ENCODE results near the gene MRPS18B. TPM values are rescaled to one million over a fixed set of nuclear protein-coding genes. Genes with fewer than 3 reads are reported as not detected.
A peak's percentile ranks its signal among the peaks of the same experiment; 100 is the strongest.
"Not testable (repeated sequence)": the region's sequence is repeated elsewhere in the genome, so short reads cannot be mapped to it uniquely, and the experiment has no call there.

MRPS18B gene
- polyA plus RNA-seq, 3 donors: 18.8 to 52.4 (median 45.2) TPM

GRCh38 chr6:30597315-30598144 lies 20.1 kb upstream of the MRPS18B start:
- H3K79me2 ChIP-seq (ENCODE audit: insufficient read depth, low read length); H3K4me2 ChIP-seq (replicated peaks; ENCODE audit: extremely low read depth, low read length, poor library complexity, severe bottlenecking); H3K27me3 Mint-ChIP-seq (ENCODE audit: low read depth in 3 of 3); H3K4me1 ChIP-seq (ENCODE audit: control insufficient read depth in 1 of 2, insufficient read depth in 2 of 2, low read length in 2 of 2); H3K9ac ChIP-seq (ENCODE audit: insufficient read depth, low read length, poor library complexity, severe bottlenecking); H3K4me1 Mint-ChIP-seq; H3K4me3 Mint-ChIP-seq; H3K4me3 ChIP-seq (replicated peaks in 1 of 3; ENCODE audit: low read depth in 2 of 3, low read length in 3 of 3); H3K27me3 ChIP-seq (ENCODE audit: control insufficient read depth in 2 of 2, insufficient read depth in 2 of 2, low read length in 2 of 2); H3K9me3 Mint-ChIP-seq; H2AFZ ChIP-seq (ENCODE audit: insufficient read depth, low read depth, low read length, poor library complexity, severe bottlenecking); H3K27ac ChIP-seq (ENCODE audit: low read depth in 1 of 2, low read length in 2 of 2); H3K9me3 ChIP-seq (replicated peaks in 1 of 2; ENCODE audit: control insufficient read depth in 1 of 2, insufficient read depth in 1 of 2, low read length in 2 of 2): not testable (repeated sequence)
- Mint-ChIP-seq H3K36me3 (peaks cover 31 to 52% of the 10 kb centered on the region in 2 donors), H3K27ac (peak overlapping the region in 1 of 7 donors; percentile 2)
- Histone ChIP-seq H3K36me3 (replicated peaks in 1 of 2; ENCODE audit: control insufficient read depth in 1 of 2, insufficient read depth in 2 of 2, low read length in 2 of 2) (peaks cover 33 to 51% of the 10 kb centered on the region in 2 donors), H4K20me1 (ENCODE audit: insufficient read depth, low read length) (peaks cover 53% of the 10 kb centered on the region)
- intact Hi-C loops (cut with micrococcal nuclease): loop anchor here (1.0 to 10.0 kb wide), 4 partner anchors 53 to 115 kb away; no protein-coding TSS in a partner anchor
- DNase-seq: peak; percentile 57 to 72 (median 66)
- TF ChIP-seq, protein P1, sequence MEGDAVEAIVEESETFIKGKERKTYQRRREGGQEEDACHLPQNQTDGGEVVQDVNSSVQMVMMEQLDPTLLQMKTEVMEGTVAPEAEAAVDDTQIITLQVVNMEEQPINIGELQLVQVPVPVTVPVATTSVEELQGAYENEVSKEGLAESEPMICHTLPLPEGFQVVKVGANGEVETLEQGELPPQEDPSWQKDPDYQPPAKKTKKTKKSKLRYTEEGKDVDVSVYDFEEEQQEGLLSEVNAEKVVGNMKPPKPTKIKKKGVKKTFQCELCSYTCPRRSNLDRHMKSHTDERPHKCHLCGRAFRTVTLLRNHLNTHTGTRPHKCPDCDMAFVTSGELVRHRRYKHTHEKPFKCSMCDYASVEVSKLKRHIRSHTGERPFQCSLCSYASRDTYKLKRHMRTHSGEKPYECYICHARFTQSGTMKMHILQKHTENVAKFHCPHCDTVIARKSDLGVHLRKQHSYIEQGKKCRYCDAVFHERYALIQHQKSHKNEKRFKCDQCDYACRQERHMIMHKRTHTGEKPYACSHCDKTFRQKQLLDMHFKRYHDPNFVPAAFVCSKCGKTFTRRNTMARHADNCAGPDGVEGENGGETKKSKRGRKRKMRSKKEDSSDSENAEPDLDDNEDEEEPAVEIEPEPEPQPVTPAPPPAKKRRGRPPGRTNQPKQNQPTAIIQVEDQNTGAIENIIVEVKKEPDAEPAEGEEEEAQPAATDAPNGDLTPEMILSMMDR (IDR thresholded peaks at IDR 0.05): peak; percentile 85
- 67% methylated on average over 3 of the region's 15 CpGs for WGBS (ENCODE audit: insufficient coverage)

DNA sequence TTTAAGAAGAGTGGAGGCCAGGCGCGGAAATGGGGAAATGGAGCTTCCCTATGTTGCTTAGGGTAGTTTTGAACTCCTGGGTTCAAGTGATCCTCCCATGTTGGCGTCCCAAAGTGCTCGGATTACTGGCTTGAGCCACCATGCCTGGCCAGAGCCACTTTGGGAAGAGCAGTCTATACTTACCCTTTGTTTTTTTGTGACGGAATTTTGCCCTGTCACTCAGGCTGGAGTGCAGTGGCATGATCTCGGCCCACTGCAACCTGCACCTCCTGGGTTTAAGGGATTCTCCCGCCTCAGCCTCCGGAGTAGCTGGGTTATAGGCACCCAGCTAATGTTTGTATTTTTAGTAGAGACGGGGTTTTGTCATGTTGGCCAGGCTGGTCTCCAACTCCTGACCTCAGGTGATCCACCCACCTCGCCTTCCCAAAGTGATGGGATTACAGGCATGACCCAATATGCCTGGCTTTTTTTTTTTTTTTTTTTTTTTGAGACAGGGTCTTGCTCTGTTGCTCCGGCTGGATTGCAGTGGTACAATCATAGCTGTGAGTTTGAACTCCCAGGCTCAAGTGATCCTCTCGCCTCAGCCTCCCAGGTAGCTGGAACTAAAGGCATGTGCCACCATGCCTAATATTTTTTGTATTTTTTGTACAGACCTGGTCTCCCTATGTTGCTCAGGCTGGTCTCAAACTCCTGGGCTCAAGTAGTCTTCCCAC lies 18.6 kb upstream of the MRPS18B start:
- Histone ChIP-seq H3K27ac (ENCODE audit: low read depth in 1 of 2, low read length in 2 of 2) (no peak overlapping the region), H3K36me3 (replicated peaks in 1 of 2; ENCODE audit: control insufficient read depth in 1 of 2, insufficient read depth in 2 of 2, low read length in 2 of 2) (peaks cover 45 to 55% of the 10 kb centered on the region in 2 donors), H3K4me1 (ENCODE audit: control insufficient read depth in 1 of 2, insufficient read depth in 2 of 2, low read length in 2 of 2) (no peaks in the 10 kb centered on the region), H3K9me3 (replicated peaks in 1 of 2; ENCODE audit: control insufficient read depth in 1 of 2, insufficient read depth in 1 of 2, low read length in 2 of 2) (no peaks in the 10 kb centered on the region), H3K79me2 (ENCODE audit: insufficient read depth, low read length) (no peaks in the 10 kb centered on the region), H3K4me2 (replicated peaks; ENCODE audit: extremely low read depth, low read length, poor library complexity, severe bottlenecking) (no peak overlapping the region), H4K20me1 (ENCODE audit: insufficient read depth, low read length) (peaks cover 61% of the 10 kb centered on the region), H3K9ac (ENCODE audit: insufficient read depth, low read length, poor library complexity, severe bottlenecking) (no peak overlapping the region), H3K4me3 (replicated peaks in 1 of 3; ENCODE audit: low read depth in 2 of 3, low read length in 3 of 3) (no peak overlapping the region), H2AFZ (ENCODE audit: insufficient read depth, low read depth, low read length, poor library complexity, severe bottlenecking) (no peak overlapping the region), H3K27me3 (ENCODE audit: control insufficient read depth in 2 of 2, insufficient read depth in 2 of 2, low read length in 2 of 2) (no peaks in the 10 kb centered on the region)
- WGBS (ENCODE audit: insufficient coverage): 93% methylated on average over 8 of the region's 12 CpGs
- H3K27ac Mint-ChIP-seq: peak overlapping the region in 1 of 7 donors; percentile 40
- peaks cover 40 to 55% of the 10 kb centered on the region in 2 donors for H3K36me3 Mint-ChIP-seq
- peaks cover 4% of the 10 kb centered on the region for H3K4me1 Mint-ChIP-seq
- intact Hi-C loops (cut with micrococcal nuclease): loop anchor here (5.0 to 10.0 kb wide), 3 partner anchors 54 to 117 kb away; no protein-coding TSS in a partner anchor
- no peak overlapping the region for H3K4me3 Mint-ChIP-seq
- TF ChIP-seq, protein P1 (IDR thresholded peaks at IDR 0.05): no peak
- H3K9me3 Mint-ChIP-seq: no peaks in the 10 kb centered on the region
- no peak for DNase-seq
- no peaks in the 10 kb centered on the region for H3K27me3 Mint-ChIP-seq (ENCODE audit: low read depth in 3 of 3)
